Heart left ventricle (tissue), 16 donors: ENCODE results near the gene UGT1A6. TPM values are rescaled to one million over a fixed set of nuclear protein-coding genes. Genes with fewer than 3 reads are reported as not detected.

ENCODE experiments used
- ATAC-seq, 4 donors: fragments of 200-7000 bp; cut with Tn5 transposase; one replicate each; pipeline ENCODE4 v1.9.1; 2020 to 2022; ENCODE audit warnings: moderate library complexity in 4 of 4, mild to moderate bottlenecking in 3 of 4, moderate number of reproducible peaks in 1 of 4
- DNase-seq, 5 donors: peaks; one replicate each; pipeline ENCODE4 v3.0.0-alpha.2; 2020
- H3K27ac ChIP-seq, 12 donors: fragments of 200-600 bp; sonication (generic) in 4 of 12; one replicate each; pipeline versions ENCODE4 v1.5.0 to v1.8.0; 2016 to 2022; ENCODE audit warnings: mild to moderate bottlenecking in 2 of 12
- H3K27me3 ChIP-seq, 9 donors: fragments of 200-600 bp; sonication (generic) in 2 of 9; one replicate each; pipeline versions ENCODE4 v1.5.1 to v1.8.0; 2016 to 2022; ENCODE audit warnings: mild to moderate bottlenecking in 3 of 9
- H3K36me3 ChIP-seq, 9 donors: fragments of 200-600 bp; sonication (generic) in 2 of 9; one replicate each; pipeline versions ENCODE4 v1.5.0 to v1.8.0; 2018 to 2022; ENCODE audit warnings: mild to moderate bottlenecking in 2 of 9
- H3K4me1 ChIP-seq, 12 donors: fragments of 200-600 bp; sonication (generic) in 4 of 12; one replicate each; pipeline versions ENCODE4 v1.5.0 to v1.8.0; 2016 to 2022; ENCODE audit warnings: mild to moderate bottlenecking in 3 of 12
- H3K4me3 ChIP-seq, 12 donors: fragments of 200-600 bp; sonication (generic) in 4 of 12; one replicate each; pipeline versions ENCODE4 v1.5.0 to v1.8.0; 2017 to 2022; ENCODE audit warnings: mild to moderate bottlenecking in 9 of 12, moderate library complexity in 4 of 12
- H3K9me3 ChIP-seq, 12 donors: fragments of 200-600 bp; sonication (generic) in 4 of 12; one replicate each; pipeline versions ENCODE4 v1.5.0 to v1.8.0; 2016 to 2022; ENCODE audit warnings: mild to moderate bottlenecking in 1 of 12
- CTCF ChIP-seq, 12 donors: fragments of 200-600 bp; sonication (generic) in 4 of 12; IDR thresholded peaks; one replicate each; pipeline versions ENCODE4 v1.5.0 to v1.8.0; 2018 to 2022; ENCODE audit warnings: antibody characterized with exemption in 12 of 12, mild to moderate bottlenecking in 5 of 12
- POLR2A ChIP-seq, 2 donors: fragments of 450-650 bp; IDR thresholded peaks; one replicate each; pipeline ENCODE4 v1.6.1; 2017; ENCODE audit warnings: antibody characterized with exemption in 2 of 2, mild to moderate bottlenecking in 2 of 2, moderate library complexity in 2 of 2
- WGBS, 4 donors: extraction: QIAGEN DNeasy Blood & Tissue Kit in 2 of 4; methylation state at CpG; one replicate each; pipeline versions ENCODE4 v1.1.5 to v1.1.7; 2013 to 2018; 5-methylcytosine and 5-hydroxymethylcytosine counted together
- intact Hi-C, 10 donors: fragments of 100-400 bp; cut with DNase I; formaldehyde crosslinking; loops; one replicate each; pipeline versions ENCODE4 v1.11.1 to v1.14.2; 2022
- polyA plus RNA-seq, 2 donors: library from polyadenylated mRNA; stranded (reverse); fragments of 200-250 nt; gene quantifications; one replicate each; pipeline ENCODE4 v1.2.3, GENCODE V29; 2013
- total RNA-seq, 9 donors: library from RNA; depleted of rRNA in 2 of 9; stranded (reverse); fragments of >200 nt in 2 of 9; fragmentation: NEBNext Ultra II Directional in 3 of 9; extraction: Animal tissue kit (Norgen Biotek cat#: 25700) in 3 of 9; gene quantifications; one replicate each; pipeline versions ENCODE4 v1.1.0 to v1.2.4, GENCODE V29; 2016 to 2023
- donor health status: ischemic (EF 13 %, LVEDD 7.1; RV severe dilation, severe dysfunction).
- donor health status: healthy with polysubstance abuse.
- donor health status: DM: no; HTN: yes; CAD: no.
- donor health status: DM: no; HTN: no; CAD: no.
- donor health status: ischemic (EF 25% LVEDD 6.9; RV normal size, moderate dysfunction).
- donor health status: ischemic (EF 25% LVEDD 5.7; RV mildly dilated, moderate dysfunction).
- donor health status: healthy.
- donor health status: DM: yes; HTN: yes; CAD: no.
- donor health status: ischemic (EF 35%, LVEDD 5.7; RV mildly dilated, moderate dysfunction).
- donor health status: nonischemic (EF 11% LVEDD 7.7; RV severe dilation, severe dysfunction).
- donor health status: DM: yes; HTN: yes; CAD: no.
- donor health status: PGD.
- donor health status: ischemic (EF 29% LVEDD 5.4; RV normal size, mild dysfunction).
- donor health status: nonischemic (EF 23%, LVEDD 6.1; RV moderate dilation, normal function).

UGT1A6 gene
- total and polyA plus RNA-seq, 11 donors, result not detected

- no peak for ATAC-seq
These were observed 79.9 kb downstream of the UGT1A6 start for GRCh38 chr2:233772583-233772982.

DNA sequence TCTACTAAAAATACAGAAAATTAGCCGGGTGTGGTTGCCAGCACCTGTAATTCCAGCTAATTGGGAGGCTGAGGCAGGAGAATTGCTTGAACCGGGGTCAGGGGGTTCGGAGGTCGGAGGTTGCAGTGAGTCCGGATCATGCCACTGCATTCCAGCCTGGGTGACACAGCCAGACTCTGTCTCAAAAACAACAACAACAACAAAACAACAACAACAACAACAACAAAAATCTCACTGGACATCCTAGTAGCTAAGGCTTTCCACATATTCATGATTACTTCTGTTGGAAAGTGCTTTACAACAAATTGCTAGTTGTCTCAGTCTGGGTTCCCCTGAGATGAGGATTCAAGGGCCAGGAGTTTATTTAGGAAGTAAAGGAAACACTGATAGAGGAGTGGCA, 81.2 kb downstream of the UGT1A6 start:
- 86 to 97% (median 88%) methylated on average over 5 of the region's 5 CpGs for WGBS, 4 donors
- intact Hi-C loops, result no loop called here

More at GRCh38 chr2:233772583-233772982, 79.9 kb downstream of the UGT1A6 start:
- WGBS, 4 donors, result 50 to 55% (median 53%) methylated on average over 5 of the region's 5 CpGs
- DNase-seq, result no peak
- TF ChIP-seq POLR2A (IDR thresholded peaks at IDR 0.05) (no peak), CTCF (IDR thresholded peaks at IDR 0.05) (no peak)
- Histone ChIP-seq H3K27ac (no peak overlapping the region), H3K36me3 (no peaks in the 10 kb centered on the region), H3K27me3 (peaks cover 0 to 10% (median 0%) of the 10 kb centered on the region in 9 donors), H3K9me3 (peaks cover 0 to 4% (median 0%) of the 10 kb centered on the region in 12 donors), H3K4me3 (no peak overlapping the region), H3K4me1 (no peaks in the 10 kb centered on the region)
- intact Hi-C loops, result no loop called here

DNA sequence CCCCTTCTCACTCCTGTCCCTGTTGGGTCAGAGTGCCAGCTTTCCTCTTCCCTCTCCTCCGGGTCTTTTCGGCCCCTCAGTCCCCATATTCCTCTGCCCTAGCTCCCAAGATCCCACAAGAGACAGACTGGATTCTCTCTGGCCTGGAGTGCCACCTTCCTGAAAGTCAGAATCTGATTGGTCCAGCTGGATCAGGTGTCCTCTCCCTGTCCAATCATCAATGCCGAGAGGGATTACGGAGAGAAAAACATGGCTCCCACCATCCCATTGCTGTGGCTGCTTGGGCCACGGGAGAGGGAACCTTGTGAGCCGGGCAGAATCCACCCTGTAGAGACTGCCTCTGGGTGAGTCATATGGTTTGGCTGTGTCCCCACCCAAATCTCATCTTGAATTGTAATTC, 82.7 kb downstream of the UGT1A6 start:
- H3K27me3 ChIP-seq, result peaks cover 0 to 6% (median 0%) of the 10 kb centered on the region in 9 donors
- TF ChIP-seq CTCF (IDR thresholded peaks at IDR 0.05) (no peak), POLR2A (IDR thresholded peaks at IDR 0.05) (no peak)
- DNase-seq (no peak), ATAC-seq (no peak)
- peaks cover 0 to 6% (median 0%) of the 10 kb centered on the region in 12 donors for H3K9me3 ChIP-seq
- H3K36me3 ChIP-seq, result no peaks in the 10 kb centered on the region
- H3K4me3 ChIP-seq, result no peak overlapping the region
- H3K4me1 ChIP-seq, result no peaks in the 10 kb centered on the region
- WGBS, 4 donors, result 86 to 96% (median 90%) methylated on average over 6 of the region's 6 CpGs
- H3K27ac ChIP-seq, result no peak overlapping the region
- intact Hi-C loops, result no loop called here

More for the DNA sequence above, 81.2 kb downstream of the UGT1A6 start:
- Histone ChIP-seq H3K9me3 (peaks cover 0 to 4% (median 0%) of the 10 kb centered on the region in 12 donors), H3K36me3 (no peaks in the 10 kb centered on the region), H3K27ac (no peak overlapping the region), H3K4me3 (no peak overlapping the region), H3K4me1 (no peaks in the 10 kb centered on the region), H3K27me3 (peaks cover 0 to 5% (median 0%) of the 10 kb centered on the region in 9 donors)
- DNase-seq (no peak), ATAC-seq (no peak)
- no peak for TF ChIP-seq POLR2A (IDR thresholded peaks at IDR 0.05)
- TF ChIP-seq CTCF (IDR thresholded peaks at IDR 0.05), result no peak

- WGBS, 4 donors, result 71 to 96% (median 81%) methylated on average over 2 of the region's 2 CpGs
- DNase-seq (no peak), ATAC-seq (no peak)
- H3K27ac ChIP-seq, result no peak within 1 kb of the TSS
- no peaks in the 10 kb centered on the region for H3K4me1 ChIP-seq
- H3K27me3 ChIP-seq, result peaks cover 0 to 6% (median 0%) of the 10 kb centered on the region in 9 donors
- peaks cover 0 to 10% (median 0%) of the 10 kb centered on the region in 12 donors for H3K9me3 ChIP-seq
- TF ChIP-seq POLR2A (IDR thresholded peaks at IDR 0.05), result no peak
- TF ChIP-seq CTCF (IDR thresholded peaks at IDR 0.05), result no peak
- no peaks in the 10 kb centered on the region for H3K36me3 ChIP-seq
- intact Hi-C loops, result no loop called here
- H3K4me3 ChIP-seq, result no peak within 1 kb of the TSS
These were observed 85.3 kb downstream of the UGT1A6 start, which contains the start of gene MROH2A for GRCh38 chr2:233778030-233778429. Gene MROH2A (plus strand): TSS chr2:233778330. CDS start chr2:233779359, 1,029 bp downstream.
